CD14-positive monocyte (primary cell): ENCODE results near the gene TMPRSS5. TPM values are rescaled to one million over a fixed set of nuclear protein-coding genes. Genes with fewer than 3 reads are reported as not detected.
A peak's percentile ranks its signal among the peaks of the same experiment; 100 is the strongest.

Experiments
- DNase-seq, 3 donors: peaks; one replicate each; pipeline ENCODE4 v3.0.0-alpha.2; 2011 to 2022
- H2AFZ ChIP-seq: 2 replicates; pipeline ENCODE4 v1.6.0; 2012; ENCODE audit warnings: mild to moderate bottlenecking, low read depth, low read length, inconsistent platforms; ENCODE audit not compliant: insufficient read depth, poor library complexity, severe bottlenecking
- H3K27ac ChIP-seq, 2 donors: 1 replicate in 1 of 2; 2 replicates in 1 of 2; pipeline ENCODE4 v1.5.1; 2012 to 2013; ENCODE audit warnings: low read length in 2 of 2, control low read depth in 1 of 2, inconsistent platforms in 1 of 2, low read depth in 1 of 2, mild to moderate bottlenecking in 1 of 2
- H3K27me3 ChIP-seq, 2 donors: one replicate each; pipeline versions ENCODE4 v1.6.0 to v1.6.1; 2011 to 2013; ENCODE audit warnings: low read length in 2 of 2; ENCODE audit not compliant: control insufficient read depth in 2 of 2, insufficient read depth in 2 of 2
- H3K36me3 ChIP-seq, 2 donors: replicated peaks in 1 of 2; 1 replicate in 1 of 2; 2 replicates in 1 of 2; pipeline versions ENCODE4 v1.5.1 to v1.6.1; 2012 to 2013; ENCODE audit warnings: low read length in 2 of 2, control low read depth in 1 of 2, inconsistent platforms in 1 of 2, mild to moderate bottlenecking in 1 of 2; ENCODE audit not compliant: insufficient read depth in 2 of 2, control insufficient read depth in 1 of 2
- H3K4me1 ChIP-seq, 2 donors: 1 replicate in 1 of 2; 2 replicates in 1 of 2; pipeline versions ENCODE4 v1.5.1 to v1.6.1; 2012 to 2013; ENCODE audit warnings: low read length in 2 of 2, control low read depth in 1 of 2, inconsistent platforms in 1 of 2, mild to moderate bottlenecking in 1 of 2, moderate library complexity in 1 of 2; ENCODE audit not compliant: insufficient read depth in 2 of 2, control insufficient read depth in 1 of 2
- H3K4me2 ChIP-seq: replicated peaks from 2 replicates; pipeline ENCODE3; 2012; ENCODE audit warnings: low read length, moderate library complexity, mild to moderate bottlenecking; ENCODE audit not compliant: poor library complexity, severe bottlenecking; ENCODE audit errors: extremely low read depth
- H3K4me3 ChIP-seq, 3 experiments: fragments of 200-600 bp in 1 of 3; sonication (generic) in 1 of 3; replicated peaks in 1 of 3; 1 replicate in 2 of 3; 2 replicates in 1 of 3; pipeline ENCODE4 v1.5.1; 2011 to 2013; ENCODE audit warnings: low read length in 3 of 3, mild to moderate bottlenecking in 3 of 3, control low read depth in 2 of 3, low read depth in 2 of 3, inconsistent platforms in 1 of 3, moderate library complexity in 1 of 3
- H3K79me2 ChIP-seq: 2 replicates; pipeline ENCODE4 v1.6.0; 2012; ENCODE audit warnings: mild to moderate bottlenecking, control low read depth, inconsistent platforms, low read length, moderate library complexity; ENCODE audit not compliant: insufficient read depth
- H3K9ac ChIP-seq: 2 replicates; pipeline ENCODE4 v1.6.0; 2017; ENCODE audit warnings: low read length, mild to moderate bottlenecking; ENCODE audit not compliant: insufficient read depth, poor library complexity, severe bottlenecking
- H3K9me3 ChIP-seq, 2 donors: replicated peaks in 1 of 2; 1 replicate in 1 of 2; 2 replicates in 1 of 2; pipeline versions ENCODE4 v1.5.1 to v1.6.1; 2012 to 2013; ENCODE audit warnings: low read length in 2 of 2, control low read depth in 1 of 2; ENCODE audit not compliant: control insufficient read depth in 1 of 2, insufficient read depth in 1 of 2
- H4K20me1 ChIP-seq: 2 replicates; pipeline ENCODE4 v1.6.0; 2012; ENCODE audit warnings: mild to moderate bottlenecking, low read length, control low read depth, moderate library complexity; ENCODE audit not compliant: insufficient read depth
- H3K27ac Mint-ChIP-seq, 7 donors: one replicate each; pipeline ENCODE4 v1.8.0; 2020; ENCODE audit warnings: mild to moderate bottlenecking in 7 of 7, mixed read lengths in 7 of 7, moderate library complexity in 6 of 7, inconsistent platforms in 2 of 7
- H3K27me3 Mint-ChIP-seq, 3 donors: one replicate each; pipeline ENCODE4 v1.8.0; 2021 to 2022; ENCODE audit warnings: low read depth in 3 of 3, mild to moderate bottlenecking in 3 of 3, mixed read lengths in 3 of 3, moderate library complexity in 3 of 3, inconsistent platforms in 1 of 3
- H3K36me3 Mint-ChIP-seq, 2 donors: one replicate each; pipeline ENCODE4 v1.8.0; 2020; ENCODE audit warnings: mixed read lengths in 2 of 2, inconsistent platforms in 1 of 2, mild to moderate bottlenecking in 1 of 2
- H3K4me1 Mint-ChIP-seq: one replicate; pipeline ENCODE4 v1.8.0; 2020; ENCODE audit warnings: mild to moderate bottlenecking, mixed read lengths
- H3K4me3 Mint-ChIP-seq, 2 donors: one replicate each; pipeline ENCODE4 v1.8.0; 2020; ENCODE audit warnings: mild to moderate bottlenecking in 2 of 2, mixed read lengths in 2 of 2, moderate library complexity in 1 of 2
- H3K9me3 Mint-ChIP-seq, 7 donors: one replicate each; pipeline ENCODE4 v1.8.0; 2020 to 2022; ENCODE audit warnings: mixed read lengths in 7 of 7, mild to moderate bottlenecking in 6 of 7, moderate library complexity in 6 of 7, inconsistent platforms in 2 of 7
- WGBS: methylation state at CpG from one replicate; pipeline ENCODE4 v1.1.5; 2013; ENCODE audit warnings: missing lambda C conversion rate; ENCODE audit not compliant: insufficient coverage; 5-methylcytosine and 5-hydroxymethylcytosine counted together
- intact Hi-C, 2 donors: fragments of 100-400 bp; cut with micrococcal nuclease; formaldehyde crosslinking; loops; one replicate each; pipeline versions ENCODE4 v1.15.0 to v1.15.1; 2023
- polyA plus RNA-seq, 3 donors: library from polyadenylated mRNA; depleted of rRNA in 1 of 3; unstranded in 2 of 3; stranded (reverse) in 1 of 3; fragments of 300-500 nt in 2 of 3; fragments of >200 nt in 1 of 3; fragmentation: Illumina TruSeq in 2 of 3; gene quantifications; 1 replicate in 2 of 3; 2 replicates in 1 of 3; pipeline ENCODE4 v1.2.3, GENCODE V29; 2012 to 2021
- TF ChIP-seq, protein P1 (sequence below): fragments of 200-600 bp; IDR thresholded peaks from one replicate; pipeline ENCODE4 v1.8.0; 2022; ENCODE audit warnings: antibody characterized with exemption, mild to moderate bottlenecking

The TMPRSS5 gene
- polyA plus RNA-seq, 3 donors = 0.80 TPM; not detected in 2

DNA sequence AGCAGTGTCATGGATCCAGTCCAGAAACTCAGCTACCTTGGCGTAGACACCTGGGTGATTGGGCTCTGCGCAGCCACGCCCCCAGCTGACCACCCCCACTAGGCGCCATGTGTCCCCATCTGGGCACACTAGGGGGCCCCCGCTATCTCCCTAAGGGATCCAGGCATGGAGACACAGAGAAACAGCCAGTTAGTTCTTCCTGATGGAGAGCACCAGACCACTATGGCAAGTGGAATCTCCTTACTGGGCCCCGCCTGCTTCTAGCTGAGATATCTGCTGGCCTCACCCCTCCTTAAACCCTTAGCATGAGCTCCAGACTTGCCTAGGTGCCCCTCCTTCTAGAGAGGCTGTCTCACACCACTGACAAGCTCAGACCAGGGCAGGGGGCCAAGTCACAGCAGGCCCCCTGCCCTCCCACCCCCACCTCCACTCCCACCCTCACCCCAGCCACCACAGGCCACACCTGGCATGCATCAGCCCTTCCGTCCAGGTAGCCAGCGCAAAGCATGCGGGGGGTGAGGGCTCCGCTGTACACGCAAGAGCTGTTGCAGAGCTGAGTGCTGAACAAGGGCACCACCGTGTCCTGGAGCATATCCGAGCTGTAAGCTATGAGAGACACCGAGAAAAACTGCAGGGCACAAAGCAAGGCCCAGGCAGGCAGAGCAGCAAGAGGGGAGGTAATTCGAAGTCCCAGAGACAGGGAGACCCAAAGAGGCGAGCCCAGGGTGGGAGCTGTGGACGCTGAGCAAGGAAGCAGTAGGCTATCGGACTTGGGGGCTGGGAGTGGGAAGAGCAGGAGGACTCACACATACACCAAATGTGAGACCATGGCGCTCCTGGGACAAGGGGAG, 16.1 kb downstream of the TMPRSS5 start:
- Histone ChIP-seq H3K27ac (no peak overlapping the region), H3K79me2 (no peaks in the 10 kb centered on the region), H3K27me3 (no peaks in the 10 kb centered on the region), H3K36me3 (no peaks in the 10 kb centered on the region), H3K4me3 (no peak overlapping the region), H3K9ac (no peak overlapping the region), H2AFZ (no peak overlapping the region), H4K20me1 (no peaks in the 10 kb centered on the region), H3K4me1 (no peaks in the 10 kb centered on the region), H3K9me3 (no peaks in the 10 kb centered on the region), H3K4me2 (no peak overlapping the region)
- Mint-ChIP-seq H3K27me3 (peaks cover 0 to 2% (median 0%) of the 10 kb centered on the region in 3 donors), H3K27ac (peak overlapping the region in 1 of 7 donors; percentile 65), H3K9me3 (no peaks in the 10 kb centered on the region), H3K36me3 (no peaks in the 10 kb centered on the region), H3K4me1 (no peaks in the 10 kb centered on the region), H3K4me3 (no peak overlapping the region)
- intact Hi-C loops = no loop called here
- 87% methylated on average over 14 of the region's 19 CpGs for WGBS
- no peak for DNase-seq
- TF ChIP-seq, protein P1, sequence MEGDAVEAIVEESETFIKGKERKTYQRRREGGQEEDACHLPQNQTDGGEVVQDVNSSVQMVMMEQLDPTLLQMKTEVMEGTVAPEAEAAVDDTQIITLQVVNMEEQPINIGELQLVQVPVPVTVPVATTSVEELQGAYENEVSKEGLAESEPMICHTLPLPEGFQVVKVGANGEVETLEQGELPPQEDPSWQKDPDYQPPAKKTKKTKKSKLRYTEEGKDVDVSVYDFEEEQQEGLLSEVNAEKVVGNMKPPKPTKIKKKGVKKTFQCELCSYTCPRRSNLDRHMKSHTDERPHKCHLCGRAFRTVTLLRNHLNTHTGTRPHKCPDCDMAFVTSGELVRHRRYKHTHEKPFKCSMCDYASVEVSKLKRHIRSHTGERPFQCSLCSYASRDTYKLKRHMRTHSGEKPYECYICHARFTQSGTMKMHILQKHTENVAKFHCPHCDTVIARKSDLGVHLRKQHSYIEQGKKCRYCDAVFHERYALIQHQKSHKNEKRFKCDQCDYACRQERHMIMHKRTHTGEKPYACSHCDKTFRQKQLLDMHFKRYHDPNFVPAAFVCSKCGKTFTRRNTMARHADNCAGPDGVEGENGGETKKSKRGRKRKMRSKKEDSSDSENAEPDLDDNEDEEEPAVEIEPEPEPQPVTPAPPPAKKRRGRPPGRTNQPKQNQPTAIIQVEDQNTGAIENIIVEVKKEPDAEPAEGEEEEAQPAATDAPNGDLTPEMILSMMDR = no peak

DNA sequence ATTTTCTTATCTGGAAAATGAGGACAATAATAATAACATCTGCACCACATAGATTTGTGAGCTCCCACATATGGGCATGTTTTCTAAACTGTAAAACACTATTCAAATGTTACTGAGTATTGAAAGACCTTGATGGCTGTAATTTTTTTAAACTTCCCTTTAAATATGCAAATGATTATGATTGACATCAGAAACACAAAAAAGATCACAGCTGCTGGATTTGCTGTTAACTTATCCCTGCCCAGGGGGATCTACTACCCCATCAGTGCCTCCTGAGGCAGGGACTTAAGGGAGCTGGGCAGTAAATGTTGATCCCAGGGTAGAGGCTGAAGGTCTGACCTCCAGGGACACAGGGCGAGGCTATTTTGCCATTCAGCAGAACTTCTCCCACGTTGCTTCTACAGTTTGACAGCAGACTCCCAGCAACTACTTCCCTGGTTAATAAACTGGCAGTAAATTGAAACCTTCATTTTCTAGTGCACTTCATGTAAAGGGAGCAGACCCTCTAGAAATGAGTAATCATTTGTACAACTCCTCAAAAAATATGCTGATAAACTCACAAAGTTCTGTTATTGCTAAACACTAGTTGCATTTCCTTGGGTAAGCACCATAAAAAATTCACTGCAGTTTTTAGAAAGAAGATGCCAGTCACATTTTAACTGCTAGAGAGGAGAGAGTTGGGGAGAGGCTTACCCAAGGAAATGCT, 20.3 kb downstream of the TMPRSS5 start:
- Histone ChIP-seq H3K4me3 (no peak overlapping the region), H3K27me3 (no peaks in the 10 kb centered on the region), H3K9ac (no peak overlapping the region), H2AFZ (no peak overlapping the region), H3K4me2 (no peak overlapping the region), H3K36me3 (no peaks in the 10 kb centered on the region), H3K27ac (no peak overlapping the region), H3K4me1 (no peaks in the 10 kb centered on the region), H3K9me3 (no peaks in the 10 kb centered on the region), H3K79me2 (no peaks in the 10 kb centered on the region), H4K20me1 (no peaks in the 10 kb centered on the region)
- H3K4me3 Mint-ChIP-seq = no peak overlapping the region
- intact Hi-C loops = no loop called here
- H3K9me3 Mint-ChIP-seq = no peaks in the 10 kb centered on the region
- H3K27ac Mint-ChIP-seq = no peak overlapping the region
- WGBS = no CpG with 5 or more reads among the region's 2 CpGs
- peaks cover 0 to 5% (median 0%) of the 10 kb centered on the region in 3 donors for H3K27me3 Mint-ChIP-seq
- DNase-seq = no peak
- H3K4me1 Mint-ChIP-seq = no peaks in the 10 kb centered on the region
- TF ChIP-seq, protein P1 = no peak
- no peaks in the 10 kb centered on the region for H3K36me3 Mint-ChIP-seq
